H9 (cell line): ENCODE data around the gene SFXN2. TPM values are rescaled to one million over a fixed set of nuclear protein-coding genes. Genes with fewer than 3 reads are reported as not detected.
A peak's percentile ranks its signal among the peaks of the same experiment; 100 is the strongest.

Source experiments
- DNase-seq: peaks from one replicate; pipeline ENCODE4 v3.0.0-alpha.2; 2017
- H2AFZ ChIP-seq: one replicate; pipeline ENCODE4 v1.6.1; 2013; ENCODE audit warnings: mild to moderate bottlenecking, low read length, control low read depth, moderate library complexity
- H2AK5ac ChIP-seq: 2 replicates; pipeline ENCODE4 v1.6.1; 2013; ENCODE audit warnings: low read length, control low read depth, mixed read lengths; ENCODE audit not compliant: insufficient read length
- H2BK120ac ChIP-seq: one replicate; pipeline ENCODE4 v1.6.1; 2013; ENCODE audit warnings: low read depth, mild to moderate bottlenecking, low read length, control low read depth, inconsistent platforms; ENCODE audit not compliant: poor library complexity, severe bottlenecking
- H2BK12ac ChIP-seq: 2 replicates; pipeline ENCODE4 v1.6.1; 2013; ENCODE audit warnings: low read length, control low read depth, mixed read lengths, low read depth; ENCODE audit not compliant: insufficient read length
- H2BK15ac ChIP-seq: 2 replicates; pipeline ENCODE4 v1.6.1; 2013; ENCODE audit warnings: low read depth, low read length, control low read depth
- H2BK20ac ChIP-seq: one replicate; pipeline ENCODE4 v1.6.1; 2013; ENCODE audit warnings: low read depth, mild to moderate bottlenecking, low read length, control low read depth, inconsistent platforms; ENCODE audit not compliant: poor library complexity, severe bottlenecking
- H2BK5ac ChIP-seq: 2 replicates; pipeline ENCODE4 v1.6.1; 2013; ENCODE audit warnings: low read length, control low read depth, mixed read lengths; ENCODE audit not compliant: insufficient read length
- H3K14ac ChIP-seq: 2 replicates; pipeline ENCODE4 v1.6.1; 2013; ENCODE audit warnings: low read length, control low read depth; ENCODE audit not compliant: insufficient read depth
- H3K18ac ChIP-seq: 2 replicates; pipeline ENCODE4 v1.6.1; 2013; ENCODE audit warnings: low read depth, mild to moderate bottlenecking, mixed read lengths, low read length, control low read depth; ENCODE audit not compliant: insufficient read length
- H3K23ac ChIP-seq: 2 replicates; pipeline ENCODE4 v1.6.1; 2013; ENCODE audit warnings: low read length, control low read depth, mixed read lengths, low read depth; ENCODE audit not compliant: insufficient read length
- H3K23me2 ChIP-seq: 2 replicates; pipeline ENCODE4 v1.6.1; 2013; ENCODE audit warnings: low read depth, mild to moderate bottlenecking, mixed read lengths, low read length, control low read depth; ENCODE audit not compliant: insufficient read length, poor library complexity, severe bottlenecking
- H3K27ac ChIP-seq: 2 replicates; pipeline ENCODE4 v1.5.1; 2013; ENCODE audit warnings: low read length, control low read depth, mixed read lengths, low read depth; ENCODE audit not compliant: insufficient read length
- H3K27me3 ChIP-seq: 2 replicates; pipeline ENCODE4 v1.6.1; 2013; ENCODE audit warnings: low read length, control low read depth, inconsistent platforms; ENCODE audit not compliant: insufficient read depth
- H3K4ac ChIP-seq: 2 replicates; pipeline ENCODE4 v1.6.1; 2013; ENCODE audit warnings: low read depth, mild to moderate bottlenecking, control low read depth, inconsistent platforms, low read length, moderate library complexity
- H3K4me1 ChIP-seq: 2 replicates; pipeline ENCODE4 v1.6.1; 2013; ENCODE audit warnings: low read length, control low read depth, inconsistent platforms; ENCODE audit not compliant: insufficient read depth
- H3K4me2 ChIP-seq: 2 replicates; pipeline ENCODE4 v1.6.1; 2013; ENCODE audit warnings: low read length, control low read depth, mixed read lengths; ENCODE audit not compliant: insufficient read length, insufficient read depth
- H3K56ac ChIP-seq: 2 replicates; pipeline ENCODE4 v1.6.1; 2013; ENCODE audit warnings: low read depth, mild to moderate bottlenecking, mixed read lengths, low read length, control low read depth; ENCODE audit not compliant: insufficient read length
- H3K79me1 ChIP-seq: 2 replicates; pipeline ENCODE4 v1.6.1; 2013; ENCODE audit warnings: low read depth, mild to moderate bottlenecking, moderate library complexity, low read length, control low read depth, inconsistent platforms; ENCODE audit not compliant: insufficient read depth, poor library complexity, severe bottlenecking
- H3K79me2 ChIP-seq: 2 replicates; pipeline ENCODE4 v1.6.1; 2013; ENCODE audit warnings: low read length, control low read depth, inconsistent platforms; ENCODE audit not compliant: insufficient read depth
- H3K9ac ChIP-seq: 2 replicates; pipeline ENCODE4 v1.6.1; 2013; ENCODE audit warnings: low read length, control low read depth, mixed read lengths; ENCODE audit not compliant: insufficient read length; ENCODE audit errors: extremely low read depth
- H3K9me3 ChIP-seq: one replicate; pipeline ENCODE4 v1.6.1; 2013; ENCODE audit warnings: low read depth, low read length, inconsistent platforms; ENCODE audit not compliant: control insufficient read depth
- H3T11ph ChIP-seq: one replicate; pipeline ENCODE4 v1.6.1; 2013; ENCODE audit warnings: mild to moderate bottlenecking, low read length, control low read depth, inconsistent platforms
- H4K20me1 ChIP-seq: one replicate; pipeline ENCODE4 v1.6.1; 2013; ENCODE audit not compliant: control insufficient read depth, insufficient read length, insufficient read depth
- H4K5ac ChIP-seq: 2 replicates; pipeline ENCODE4 v1.6.1; 2013; ENCODE audit warnings: low read depth, mild to moderate bottlenecking, mixed read lengths, low read length, control low read depth; ENCODE audit not compliant: insufficient read length
- H4K8ac ChIP-seq: replicated peaks from 2 replicates; pipeline ENCODE4 v1.6.1; 2013; ENCODE audit warnings: low read length, control low read depth, mixed read lengths, low read depth; ENCODE audit not compliant: insufficient read length
- H4K91ac ChIP-seq: 2 replicates; pipeline ENCODE4 v1.6.1; 2013; ENCODE audit warnings: low read depth, mild to moderate bottlenecking, moderate library complexity, mixed read lengths, low read length, control low read depth; ENCODE audit not compliant: insufficient read length
- H3K27ac Mint-ChIP-seq, 3 experiments: 2 replicates in 2 of 3; 3 replicates in 1 of 3; pipeline ENCODE4 v1.8.0; 2020 to 2021; ENCODE audit warnings: mixed read lengths in 3 of 3, mild to moderate bottlenecking in 1 of 3, moderate library complexity in 1 of 3
- H3K27me3 Mint-ChIP-seq: 2 replicates; pipeline ENCODE4 v1.8.0; 2021; ENCODE audit warnings: low read depth, mild to moderate bottlenecking, moderate library complexity, mixed read lengths
- H3K36me3 Mint-ChIP-seq, 3 experiments: 2 replicates in 2 of 3; 3 replicates in 1 of 3; pipeline ENCODE4 v1.8.0; 2020 to 2021; ENCODE audit warnings: low read depth in 3 of 3, mixed read lengths in 3 of 3; ENCODE audit not compliant: insufficient read depth in 1 of 3
- H3K4me1 Mint-ChIP-seq, 2 experiments: 2 replicates each; pipeline ENCODE4 v1.8.0; 2020; ENCODE audit warnings: mixed read lengths in 2 of 2
- H3K4me3 Mint-ChIP-seq, 2 experiments: 2 replicates in 1 of 2; 3 replicates in 1 of 2; pipeline ENCODE4 v1.8.0; 2020 to 2021; ENCODE audit warnings: mild to moderate bottlenecking in 2 of 2, mixed read lengths in 2 of 2, moderate library complexity in 1 of 2
- H3K9me3 Mint-ChIP-seq, 2 experiments: 2 replicates in 1 of 2; 3 replicates in 1 of 2; pipeline ENCODE4 v1.8.0; 2020; ENCODE audit warnings: mild to moderate bottlenecking in 2 of 2, mixed read lengths in 2 of 2, moderate library complexity in 1 of 2
- CTCF ChIP-seq: fragments of 200-600 bp; sonication (generic); conservative IDR thresholded peaks from 3 replicates; pipeline ENCODE4 v1.8.0; 2021; ENCODE audit warnings: antibody characterized with exemption, mild to moderate bottlenecking
- WGBS: extraction: QIAGEN DNeasy Blood & Tissue Kit; methylation state at CpG from one replicate; pipeline ENCODE4 v1.1.7; 2013; ENCODE audit warnings: missing lambda C conversion rate, low lambda C conversion rate, mixed read lengths; ENCODE audit not compliant: insufficient read length; ENCODE audit errors: extremely low coverage; 5-methylcytosine and 5-hydroxymethylcytosine counted together
- total RNA-seq: library from RNA; stranded (reverse); gene quantifications from 2 replicates; pipeline ENCODE4 v1.2.1, GENCODE V29; 2021

SFXN2 gene
- total RNA-seq, 1 experiment from 2014 or later: 34.7 TPM

- Histone ChIP-seq H2BK15ac (no peak overlapping the region), H2AFZ (no peak overlapping the region), H3K4me2 (no peak overlapping the region), H3K18ac (no peak overlapping the region), H3T11ph (no peak overlapping the region), H3K56ac (no peak overlapping the region), H2BK20ac (no peak overlapping the region), H4K20me1 (no peaks in the 10 kb centered on the region), H4K8ac (no peak overlapping the region), H3K79me2 (no peaks in the 10 kb centered on the region), H2BK12ac (no peak overlapping the region), H4K91ac (no peak overlapping the region), H3K27ac (no peak overlapping the region), H2BK120ac (no peak overlapping the region), H3K23ac (no peak overlapping the region), H3K9ac (no peak overlapping the region), H2BK5ac (no peak overlapping the region), H3K79me1 (no peaks in the 10 kb centered on the region), H3K23me2 (no peaks in the 10 kb centered on the region), H2AK5ac (no peak overlapping the region), H3K14ac (no peak overlapping the region), H3K4ac (no peak overlapping the region), H4K5ac (no peak overlapping the region), H3K27me3 (no peaks in the 10 kb centered on the region), H3K9me3 (no peaks in the 10 kb centered on the region), H3K4me1 (peaks cover 6% of the 10 kb centered on the region; the same call in 1 of the 2 replicates)
- WGBS: no CpG with 5 or more reads among the region's 6 CpGs
- TF ChIP-seq CTCF: no peak
- Mint-ChIP-seq H3K27ac (peak overlapping the region in 2 of 3 experiments; percentile 70 to 83; a peak in 4 of 7 replicates), H3K4me1 (peaks cover 32 to 44% of the 10 kb centered on the region in 2 experiments), H3K9me3 (peaks cover 0 to 5% of the 10 kb centered on the region in 2 experiments; a peak in 2 of 5 replicates), H3K4me3 (no peak overlapping the region), H3K36me3 (peaks cover 16 to 60% (median 42%) of the 10 kb centered on the region in 3 experiments; a peak in 6 of 7 replicates), H3K27me3 (no peaks in the 10 kb centered on the region)
- DNase-seq: no peak
Observed at GRCh38 chr10:102720775-102721301, 6.4 kb downstream of the SFXN2 start.
